Nephron (organoid): ENCODE data around the gene ATP6V0B.
A peak's percentile ranks its signal among the peaks of the same experiment; 100 is the strongest.

Experiments
- H3K27ac Mint-ChIP-seq, 3 experiments: 2 replicates each; pipeline ENCODE4 v1.8.0; 2020; ENCODE audit warnings: mixed read lengths in 3 of 3, mild to moderate bottlenecking in 2 of 3, moderate library complexity in 1 of 3
- H3K27me3 Mint-ChIP-seq: 2 replicates; pipeline ENCODE4 v1.8.0; 2021; ENCODE audit warnings: low read depth, mild to moderate bottlenecking, moderate library complexity, mixed read lengths
- H3K36me3 Mint-ChIP-seq: 2 replicates; pipeline ENCODE4 v1.8.0; 2020; ENCODE audit warnings: low read depth, mixed read lengths
- H3K4me1 Mint-ChIP-seq: 2 replicates; pipeline ENCODE4 v1.8.0; 2020; ENCODE audit warnings: mixed read lengths
- H3K4me3 Mint-ChIP-seq, 3 experiments: 2 replicates each; pipeline ENCODE4 v1.8.0; 2020; ENCODE audit warnings: mild to moderate bottlenecking in 3 of 3, mixed read lengths in 3 of 3, moderate library complexity in 2 of 3
- H3K9me3 Mint-ChIP-seq: 2 replicates; pipeline ENCODE4 v1.8.0; 2020; ENCODE audit warnings: mixed read lengths
- TF ChIP-seq, protein P1 (sequence below), 3 experiments: fragments of 200-600 bp; sonication (generic); IDR thresholded peaks; one replicate each; pipeline ENCODE4 v1.5.0; 2021; ENCODE audit warnings: antibody characterized with exemption in 3 of 3; ENCODE audit not compliant: unreplicated experiment in 3 of 3

Gene ATP6V0B

DNA sequence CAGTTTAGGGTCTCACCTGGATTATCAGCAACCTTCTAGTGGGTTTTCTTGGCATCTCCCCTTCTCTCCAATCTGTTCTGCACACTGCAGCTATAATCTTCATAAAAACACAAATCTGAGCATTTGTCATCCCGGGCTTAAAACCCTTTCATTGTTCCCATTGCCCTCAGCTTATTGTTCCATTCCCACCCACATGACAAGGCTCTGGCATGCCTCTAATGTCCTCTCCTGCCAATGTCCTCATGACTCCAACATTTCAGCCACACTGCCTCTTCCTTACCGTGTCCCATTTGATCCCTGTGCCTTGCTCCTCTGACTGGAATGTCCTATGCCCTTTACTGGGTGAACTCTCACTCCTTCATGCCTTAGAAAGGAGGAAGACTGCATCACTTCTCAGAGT is 12.4 kb upstream of the ATP6V0B start:
- H3K4me1 Mint-ChIP-seq, result no peaks in the 10 kb centered on the region
- no peak overlapping the region for H3K4me3 Mint-ChIP-seq
- peaks cover 25% of the 10 kb centered on the region for H3K36me3 Mint-ChIP-seq
- H3K9me3 Mint-ChIP-seq, result no peaks in the 10 kb centered on the region
- no peak overlapping the region for H3K27ac Mint-ChIP-seq
- no peaks in the 10 kb centered on the region for H3K27me3 Mint-ChIP-seq
- TF ChIP-seq, protein P1, sequence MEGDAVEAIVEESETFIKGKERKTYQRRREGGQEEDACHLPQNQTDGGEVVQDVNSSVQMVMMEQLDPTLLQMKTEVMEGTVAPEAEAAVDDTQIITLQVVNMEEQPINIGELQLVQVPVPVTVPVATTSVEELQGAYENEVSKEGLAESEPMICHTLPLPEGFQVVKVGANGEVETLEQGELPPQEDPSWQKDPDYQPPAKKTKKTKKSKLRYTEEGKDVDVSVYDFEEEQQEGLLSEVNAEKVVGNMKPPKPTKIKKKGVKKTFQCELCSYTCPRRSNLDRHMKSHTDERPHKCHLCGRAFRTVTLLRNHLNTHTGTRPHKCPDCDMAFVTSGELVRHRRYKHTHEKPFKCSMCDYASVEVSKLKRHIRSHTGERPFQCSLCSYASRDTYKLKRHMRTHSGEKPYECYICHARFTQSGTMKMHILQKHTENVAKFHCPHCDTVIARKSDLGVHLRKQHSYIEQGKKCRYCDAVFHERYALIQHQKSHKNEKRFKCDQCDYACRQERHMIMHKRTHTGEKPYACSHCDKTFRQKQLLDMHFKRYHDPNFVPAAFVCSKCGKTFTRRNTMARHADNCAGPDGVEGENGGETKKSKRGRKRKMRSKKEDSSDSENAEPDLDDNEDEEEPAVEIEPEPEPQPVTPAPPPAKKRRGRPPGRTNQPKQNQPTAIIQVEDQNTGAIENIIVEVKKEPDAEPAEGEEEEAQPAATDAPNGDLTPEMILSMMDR (IDR thresholded peaks at IDR 0.05; ENCODE audit: unreplicated experiment in 3 of 3), result no peak

DNA sequence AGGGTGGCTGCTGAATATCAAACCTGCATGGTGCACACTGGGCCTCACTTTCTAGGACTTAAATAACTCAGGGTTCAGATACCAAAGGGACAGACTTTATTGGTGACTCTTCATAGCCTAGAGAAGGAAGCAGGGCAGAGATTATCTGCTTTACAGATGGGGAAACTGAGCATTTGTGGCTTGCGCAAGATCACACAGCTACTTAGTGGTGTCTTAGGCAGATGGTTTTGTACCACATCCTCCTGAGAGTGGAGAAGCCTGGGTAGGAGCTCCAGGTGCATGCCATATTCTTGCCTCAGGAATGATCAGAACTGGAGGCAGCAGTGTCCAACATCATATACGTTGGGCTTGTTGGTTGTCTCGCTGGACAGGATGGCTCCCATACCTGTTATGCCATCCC is 11.8 kb upstream of the ATP6V0B start:
- no peak overlapping the region for H3K27ac Mint-ChIP-seq
- no peaks in the 10 kb centered on the region for H3K4me1 Mint-ChIP-seq
- peaks cover 27% of the 10 kb centered on the region for H3K36me3 Mint-ChIP-seq
- H3K4me3 Mint-ChIP-seq, result no peak overlapping the region
- TF ChIP-seq, protein P1 (IDR thresholded peaks at IDR 0.05; ENCODE audit: unreplicated experiment in 3 of 3), result no peak
- H3K27me3 Mint-ChIP-seq, result no peaks in the 10 kb centered on the region
- H3K9me3 Mint-ChIP-seq, result no peaks in the 10 kb centered on the region

DNA sequence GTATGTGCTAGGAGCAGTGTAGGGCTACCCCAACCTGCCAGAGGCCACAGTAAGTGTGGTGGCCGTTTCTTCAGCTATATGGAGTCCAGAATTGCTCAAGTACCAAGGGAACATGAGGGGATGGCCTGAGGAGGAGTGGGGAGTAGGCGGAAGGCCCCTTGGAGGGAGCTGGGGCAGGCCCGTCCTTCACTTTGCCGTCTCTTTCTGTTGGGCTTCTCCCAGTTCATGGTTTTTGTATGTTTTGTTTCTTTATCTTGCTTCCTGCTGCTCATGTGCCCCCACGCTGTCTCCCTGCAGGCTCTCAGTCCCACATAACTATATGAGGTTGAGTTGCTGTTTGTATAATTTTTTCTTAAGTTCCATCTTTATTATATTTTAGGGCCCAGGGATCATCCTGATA is 10.9 kb upstream of the ATP6V0B start:
- Mint-ChIP-seq H3K4me3 (no peak overlapping the region), H3K27me3 (no peaks in the 10 kb centered on the region), H3K4me1 (no peaks in the 10 kb centered on the region), H3K36me3 (peaks cover 28% of the 10 kb centered on the region), H3K27ac (no peak overlapping the region), H3K9me3 (no peaks in the 10 kb centered on the region)
- TF ChIP-seq, protein P1 (IDR thresholded peaks at IDR 0.05; ENCODE audit: unreplicated experiment in 3 of 3), result no peak

DNA sequence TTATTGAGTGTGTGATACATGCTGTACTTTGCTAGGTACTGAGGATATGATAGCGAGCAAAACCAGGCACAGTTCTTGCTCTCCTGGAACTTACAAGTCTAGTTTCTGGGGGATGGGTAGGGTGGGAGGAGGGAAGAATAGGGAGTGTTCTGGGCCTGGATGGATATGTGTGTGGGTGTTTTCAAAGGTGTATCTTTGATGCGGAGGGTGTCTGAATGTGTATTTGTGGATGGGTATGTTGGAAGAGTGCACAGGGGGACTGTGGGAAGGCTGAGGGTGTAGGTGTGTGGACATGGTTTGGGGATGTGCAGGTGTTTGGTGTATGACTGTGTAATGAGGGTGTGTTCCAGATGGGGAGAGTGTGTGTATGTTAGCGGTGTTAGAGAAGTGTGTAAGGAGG is 9.4 kb upstream of the ATP6V0B start:
- Mint-ChIP-seq H3K27ac (no peak overlapping the region), H3K9me3 (no peaks in the 10 kb centered on the region)
- TF ChIP-seq, protein P1 (IDR thresholded peaks at IDR 0.05; ENCODE audit: unreplicated experiment in 3 of 3), result no peak

DNA sequence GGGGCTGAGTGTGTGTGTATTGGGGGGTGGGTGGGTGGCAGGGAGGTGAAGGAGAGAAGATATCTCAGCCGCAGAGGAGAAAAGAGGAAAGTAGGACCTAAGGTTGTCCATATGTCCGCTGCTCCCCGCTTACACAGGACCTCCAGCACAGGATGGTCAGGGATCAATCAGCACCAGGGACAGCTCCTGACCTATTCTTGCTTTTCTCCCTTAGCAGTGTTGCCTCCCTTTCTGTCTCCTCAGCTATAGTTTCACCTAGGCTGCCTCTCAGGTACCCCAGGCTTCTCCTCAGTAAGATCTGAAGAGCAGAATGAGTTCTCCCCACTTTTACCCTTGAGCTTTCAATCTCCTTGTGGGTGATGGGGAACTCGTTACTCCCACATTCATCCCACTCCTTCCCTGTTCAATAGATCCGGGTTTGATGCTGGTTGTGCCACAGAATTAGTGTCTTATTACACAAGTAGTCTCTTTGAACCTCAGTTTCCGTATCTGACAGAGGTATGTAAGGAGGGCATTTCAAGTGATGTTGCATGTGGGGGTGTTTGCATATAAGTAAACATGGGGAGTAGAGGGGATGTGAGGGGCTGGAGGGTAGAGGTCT is 6.3 kb upstream of the ATP6V0B start:
- Mint-ChIP-seq H3K27ac (no peak overlapping the region), H3K4me3 (peak overlapping the region; percentile 40 to 62 (median 46))

More for the DNA sequence above, 9.4 kb upstream of the ATP6V0B start:
- H3K36me3 Mint-ChIP-seq, result peaks cover 23% of the 10 kb centered on the region
- H3K4me1 Mint-ChIP-seq, result peaks cover 8% of the 10 kb centered on the region
- H3K27me3 Mint-ChIP-seq, result no peaks in the 10 kb centered on the region
- no peak overlapping the region for H3K4me3 Mint-ChIP-seq

DNA sequence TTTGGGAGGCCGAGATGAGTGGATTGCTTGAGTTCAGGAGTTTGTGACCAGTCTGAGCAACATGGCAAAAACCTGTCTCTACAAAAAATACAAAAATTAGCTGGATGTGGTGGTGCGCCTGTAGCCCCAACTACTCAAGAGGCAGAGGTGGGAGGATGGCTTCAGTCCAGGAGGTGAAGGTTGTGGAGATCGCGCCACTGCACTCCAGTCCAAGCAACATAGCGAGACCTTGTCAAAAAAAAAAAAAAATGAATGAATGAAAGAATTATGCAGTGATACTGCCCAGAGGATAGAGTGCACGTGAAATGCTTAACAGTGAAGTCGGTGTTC is 5.4 kb upstream of the ATP6V0B start:
- Mint-ChIP-seq H3K36me3 (peaks cover 13% of the 10 kb centered on the region), H3K27me3 (no peaks in the 10 kb centered on the region), H3K9me3 (no peaks in the 10 kb centered on the region), H3K27ac (peak overlapping the region in 1 of 3 experiments; percentile 35), H3K4me3 (peak overlapping the region; percentile 93 to 96 (median 94)), H3K4me1 (peaks cover 24% of the 10 kb centered on the region)
- TF ChIP-seq, protein P1 (IDR thresholded peaks at IDR 0.05; ENCODE audit: unreplicated experiment in 3 of 3), result no peak

More for the DNA sequence above, 6.3 kb upstream of the ATP6V0B start:
- H3K36me3 Mint-ChIP-seq, result peaks cover 13% of the 10 kb centered on the region
- no peaks in the 10 kb centered on the region for H3K27me3 Mint-ChIP-seq
- H3K9me3 Mint-ChIP-seq, result no peaks in the 10 kb centered on the region
- TF ChIP-seq, protein P1 (IDR thresholded peaks at IDR 0.05; ENCODE audit: unreplicated experiment in 3 of 3), result no peak
- peaks cover 16% of the 10 kb centered on the region for H3K4me1 Mint-ChIP-seq
